ENCODE data around the gene DNASE1L1.

DNASE1L1 gene

DNA sequence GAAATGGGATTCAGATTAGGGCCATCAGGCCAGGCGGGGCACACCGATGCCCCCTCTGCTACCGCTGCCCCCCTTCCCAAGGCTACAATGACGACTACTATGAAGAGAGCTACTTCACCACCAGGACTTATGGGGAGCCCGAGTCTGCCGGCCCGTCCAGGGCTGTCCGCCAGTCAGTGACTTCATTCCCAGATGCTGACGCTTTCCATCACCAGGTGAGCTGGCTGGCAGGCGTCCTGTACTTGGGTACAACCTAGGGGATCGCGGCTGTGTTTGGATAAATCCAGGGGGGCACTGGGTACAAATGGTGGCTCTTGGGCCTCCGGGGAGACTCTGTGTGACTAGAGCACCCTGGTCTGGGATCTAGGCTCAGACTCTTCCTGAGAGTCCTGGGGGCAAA lies 28.9 kb downstream of the DNASE1L1 start:
- TF ChIP-seq, protein P1, sequence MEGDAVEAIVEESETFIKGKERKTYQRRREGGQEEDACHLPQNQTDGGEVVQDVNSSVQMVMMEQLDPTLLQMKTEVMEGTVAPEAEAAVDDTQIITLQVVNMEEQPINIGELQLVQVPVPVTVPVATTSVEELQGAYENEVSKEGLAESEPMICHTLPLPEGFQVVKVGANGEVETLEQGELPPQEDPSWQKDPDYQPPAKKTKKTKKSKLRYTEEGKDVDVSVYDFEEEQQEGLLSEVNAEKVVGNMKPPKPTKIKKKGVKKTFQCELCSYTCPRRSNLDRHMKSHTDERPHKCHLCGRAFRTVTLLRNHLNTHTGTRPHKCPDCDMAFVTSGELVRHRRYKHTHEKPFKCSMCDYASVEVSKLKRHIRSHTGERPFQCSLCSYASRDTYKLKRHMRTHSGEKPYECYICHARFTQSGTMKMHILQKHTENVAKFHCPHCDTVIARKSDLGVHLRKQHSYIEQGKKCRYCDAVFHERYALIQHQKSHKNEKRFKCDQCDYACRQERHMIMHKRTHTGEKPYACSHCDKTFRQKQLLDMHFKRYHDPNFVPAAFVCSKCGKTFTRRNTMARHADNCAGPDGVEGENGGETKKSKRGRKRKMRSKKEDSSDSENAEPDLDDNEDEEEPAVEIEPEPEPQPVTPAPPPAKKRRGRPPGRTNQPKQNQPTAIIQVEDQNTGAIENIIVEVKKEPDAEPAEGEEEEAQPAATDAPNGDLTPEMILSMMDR (IDR thresholded peaks at IDR 0.05; ENCODE audit: control insufficient read depth, insufficient read depth, low read depth, low read length, missing control alignments) = no peak
- DNase-seq (ENCODE audit: low read depth) = no peak
- H3K4me3 ChIP-seq (ENCODE audit: control insufficient read depth, low read depth, low read length) = peak overlapping the region; percentile 81

DNA sequence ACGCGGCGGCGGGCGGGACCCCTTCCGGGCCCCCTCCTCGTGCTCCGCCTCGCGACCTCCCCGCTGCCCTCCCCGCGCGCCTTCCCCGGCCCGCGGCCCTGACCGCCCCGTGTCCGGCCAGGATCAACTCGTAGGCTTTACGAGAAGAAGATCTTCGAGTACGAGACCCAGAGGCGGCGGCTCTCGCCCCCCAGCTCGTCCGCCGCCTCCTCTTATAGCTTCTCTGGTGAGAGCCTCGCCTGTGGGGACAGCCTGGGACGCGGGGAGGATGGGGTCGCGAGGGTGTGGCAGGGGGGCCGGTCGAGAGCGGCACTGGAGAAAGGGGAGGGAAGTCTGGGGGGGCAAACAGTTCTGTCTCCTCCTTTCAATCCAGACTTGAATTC lies 29.5 kb downstream of the DNASE1L1 start:
- no peak for DNase-seq (ENCODE audit: low read depth)
- TF ChIP-seq, protein P1 (IDR thresholded peaks at IDR 0.05; ENCODE audit: control insufficient read depth, insufficient read depth, low read depth, low read length, missing control alignments) = no peak

DNA sequence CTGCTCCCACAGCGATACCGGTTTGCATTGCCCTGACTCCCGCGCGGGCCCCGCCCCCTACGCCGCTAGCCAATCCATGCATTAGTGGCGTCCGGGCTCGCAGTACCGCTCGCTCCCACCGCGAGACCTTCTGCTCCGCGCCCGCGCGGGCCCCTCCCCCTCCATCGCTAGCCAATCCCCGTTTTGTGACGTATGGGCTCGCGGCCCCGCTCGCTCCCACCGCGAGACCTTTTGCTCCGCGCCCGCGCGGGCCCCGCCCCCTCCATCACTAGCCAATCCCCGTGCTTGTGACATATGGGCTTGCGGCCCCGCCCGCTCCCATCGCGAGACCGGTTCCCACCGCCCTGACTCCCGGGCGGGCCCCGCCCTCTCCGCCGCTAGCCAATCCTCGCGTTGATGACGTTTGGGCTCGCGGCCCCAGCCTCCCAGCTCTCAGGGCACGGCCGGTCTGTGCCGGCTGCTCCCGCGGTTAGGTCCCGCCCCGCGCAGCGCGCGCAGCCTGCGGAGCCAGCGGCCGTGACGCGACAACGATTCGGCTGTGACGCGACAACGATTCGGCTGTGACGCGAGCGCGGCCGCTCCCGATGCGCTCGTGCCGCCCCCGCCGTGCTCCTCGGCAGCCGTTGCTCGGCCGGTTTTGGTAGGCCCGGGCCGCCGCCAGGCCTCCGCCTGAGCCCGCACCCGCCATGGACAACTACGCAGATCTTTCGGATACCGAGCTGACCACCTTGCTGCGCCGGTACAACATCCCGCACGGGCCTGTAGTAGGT lies 30.1 kb downstream of the DNASE1L1 start, which contains the start of gene EMD:
Gene EMD (plus strand): TSS at position 497 of the 770 bp plus-strand sequence. CDS start 190 bp downstream, at position 687.
- TF ChIP-seq, protein P1 (IDR thresholded peaks at IDR 0.05; ENCODE audit: control insufficient read depth, insufficient read depth, low read depth, low read length, missing control alignments) = no peak
- H3K4me3 ChIP-seq (ENCODE audit: control insufficient read depth, low read depth, low read length) = peak within 1 kb of the TSS; percentile 81
- DNase-seq (ENCODE audit: low read depth) = peak; percentile 91

More for the DNA sequence above, 29.5 kb downstream of the DNASE1L1 start:
- peak overlapping the region; percentile 81 for H3K4me3 ChIP-seq (ENCODE audit: control insufficient read depth, low read depth, low read length)

DNA sequence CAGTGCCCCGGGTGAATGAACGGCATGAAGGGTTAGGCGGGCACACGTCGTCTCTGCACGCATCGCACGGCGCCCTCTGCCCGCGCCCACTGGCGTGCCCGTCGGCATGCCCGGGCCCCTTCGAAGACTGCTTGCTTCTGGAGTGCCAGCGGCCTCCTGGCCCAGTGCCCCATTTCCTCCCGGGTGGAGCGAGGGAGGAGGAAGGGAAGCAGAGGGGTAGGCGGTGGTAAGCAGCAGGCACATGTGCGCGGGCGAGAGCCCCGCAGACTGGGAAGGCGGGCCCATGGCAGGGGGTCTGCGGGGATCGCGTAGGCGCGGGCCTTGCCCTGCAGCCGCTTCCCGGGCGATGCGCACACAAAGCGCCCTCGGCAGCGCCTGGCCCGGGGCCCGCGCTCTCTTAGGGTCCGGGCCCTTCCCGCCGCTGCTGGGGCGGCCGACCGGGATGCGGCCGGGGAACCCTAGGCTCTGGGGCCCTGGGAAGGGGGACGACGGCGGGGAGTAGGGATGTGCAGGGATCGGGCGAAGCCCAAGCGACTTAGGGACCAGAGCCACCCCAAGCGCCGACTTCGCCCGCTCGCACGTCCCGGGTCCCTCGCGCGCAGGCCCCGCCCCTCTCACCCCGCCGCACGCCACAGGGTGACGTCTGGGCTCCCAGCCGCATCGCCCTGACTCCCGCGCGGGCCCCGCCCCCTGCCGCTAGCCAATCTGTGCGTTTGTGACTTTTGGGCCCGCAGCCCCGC lies 30.8 kb downstream of the DNASE1L1 start:
- peak overlapping the region; percentile 40 for H3K4me3 ChIP-seq (ENCODE audit: control insufficient read depth, low read depth, low read length)
- TF ChIP-seq, protein P1 (IDR thresholded peaks at IDR 0.05; ENCODE audit: control insufficient read depth, insufficient read depth, low read depth, low read length, missing control alignments) = no peak
- no peak for DNase-seq (ENCODE audit: low read depth)

DNA sequence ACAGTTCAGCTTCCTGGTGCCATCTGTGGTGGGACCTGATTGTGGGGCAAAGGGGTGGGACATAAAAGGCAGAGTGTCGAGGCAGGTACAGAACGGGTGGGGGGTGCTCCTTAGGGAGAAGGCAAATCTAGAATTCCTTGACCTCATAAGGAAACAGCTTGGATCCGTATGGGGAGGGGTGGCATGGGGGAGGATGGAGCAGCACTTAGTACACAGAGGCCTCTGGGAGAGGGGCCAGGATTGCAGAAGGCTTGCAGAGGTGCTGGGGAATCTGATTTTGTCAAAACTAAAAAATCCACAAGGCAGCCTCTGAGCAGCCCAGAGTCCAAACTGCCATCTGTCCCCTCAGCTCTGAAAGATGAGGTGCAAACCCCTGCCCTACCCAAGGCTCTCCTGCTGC lies 32.3 kb downstream of the DNASE1L1 start:
- no peak for DNase-seq (ENCODE audit: low read depth)
- TF ChIP-seq, protein P1 (IDR thresholded peaks at IDR 0.05; ENCODE audit: control insufficient read depth, insufficient read depth, low read depth, low read length, missing control alignments) = no peak

DNA sequence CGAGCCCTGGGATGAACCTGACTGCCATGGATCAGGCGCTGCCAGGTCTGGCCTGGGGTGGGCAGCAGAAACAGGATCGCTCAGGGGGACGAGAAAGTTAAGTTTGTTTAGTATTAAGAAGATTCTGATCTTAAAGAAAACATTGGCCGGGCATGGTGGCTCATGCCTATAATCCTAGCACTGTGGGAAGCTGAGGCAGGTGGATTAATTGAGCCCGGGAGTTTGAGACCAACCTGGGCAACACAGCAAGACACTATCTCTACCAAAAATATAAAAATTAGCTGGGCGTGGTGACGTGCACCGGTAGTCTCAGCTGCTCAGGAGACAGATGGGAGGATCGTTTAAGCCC lies 33.9 kb downstream of the DNASE1L1 start:
- TF ChIP-seq, protein P1 (IDR thresholded peaks at IDR 0.05; ENCODE audit: control insufficient read depth, insufficient read depth, low read depth, low read length, missing control alignments) = no peak
- DNase-seq (ENCODE audit: low read depth) = no peak
- peak overlapping the region; percentile 37 for H3K4me3 ChIP-seq (ENCODE audit: control insufficient read depth, low read depth, low read length)

More for the DNA sequence above, 32.3 kb downstream of the DNASE1L1 start:
- H3K4me3 ChIP-seq (ENCODE audit: control insufficient read depth, low read depth, low read length) = no peak overlapping the region
